Natural killer cell (primary cell): ENCODE results near the gene OSM. TPM values are rescaled to one million over a fixed set of nuclear protein-coding genes. Genes with fewer than 3 reads are reported as not detected.
"Not testable (repeated sequence)": the region's sequence is repeated elsewhere in the genome, so short reads cannot be mapped to it uniquely, and the experiment has no call there.

ENCODE experiments used
- ATAC-seq, 3 donors: fragments of 150-1000 bp in 2 of 3; fragments of 200-7000 bp in 1 of 3; cut with Tn5 transposase; 1 replicate in 1 of 3; 2 replicates in 2 of 3; pipeline ENCODE4 v1.10.0; 2021; ENCODE audit warnings: mild to moderate bottlenecking in 2 of 3, moderate library complexity in 2 of 3
- DNase-seq, 2 donors: peaks; one replicate each; pipeline versions ENCODE4 v3.0.0 to v3.0.0-alpha.2; 2013 to 2021; ENCODE audit warnings: mixed read lengths in 1 of 2
- H3K27ac ChIP-seq: one replicate; pipeline ENCODE4 v1.5.1; 2013; ENCODE audit warnings: mild to moderate bottlenecking, low read length
- H3K27me3 ChIP-seq: one replicate; pipeline ENCODE4 v1.6.1; 2013; ENCODE audit warnings: low read length; ENCODE audit not compliant: control insufficient read depth, insufficient read depth
- H3K36me3 ChIP-seq: one replicate; pipeline ENCODE4 v1.6.1; 2013; ENCODE audit warnings: low read length; ENCODE audit not compliant: control insufficient read depth, insufficient read depth
- H3K4me1 ChIP-seq: one replicate; pipeline ENCODE4 v1.6.1; 2013; ENCODE audit warnings: low read length; ENCODE audit not compliant: control insufficient read depth, insufficient read depth
- H3K4me3 ChIP-seq: one replicate; pipeline ENCODE4 v1.5.1; 2013; ENCODE audit warnings: low read length
- H3K9me3 ChIP-seq: one replicate; pipeline ENCODE4 v1.6.1; 2013; ENCODE audit warnings: low read length; ENCODE audit not compliant: control insufficient read depth, insufficient read depth
- H3K27ac Mint-ChIP-seq, 2 donors: one replicate each; pipeline ENCODE4 v1.8.0; 2022; ENCODE audit warnings: mild to moderate bottlenecking in 2 of 2, mixed read lengths in 2 of 2, moderate library complexity in 1 of 2
- H3K27me3 Mint-ChIP-seq, 2 donors: one replicate each; pipeline ENCODE4 v1.8.0; 2022; ENCODE audit warnings: low read depth in 2 of 2, mixed read lengths in 2 of 2
- H3K36me3 Mint-ChIP-seq: one replicate; pipeline ENCODE4 v1.8.0; 2022; ENCODE audit warnings: mixed read lengths
- H3K4me1 Mint-ChIP-seq, 2 donors: one replicate each; pipeline ENCODE4 v1.8.0; 2022; ENCODE audit warnings: mixed read lengths in 2 of 2
- H3K4me3 Mint-ChIP-seq: one replicate; pipeline ENCODE4 v1.8.0; 2022; ENCODE audit warnings: mild to moderate bottlenecking, moderate library complexity, mixed read lengths
- H3K9me3 Mint-ChIP-seq, 2 donors: one replicate each; pipeline ENCODE4 v1.8.0; 2022; ENCODE audit warnings: mixed read lengths in 2 of 2
- CTCF ChIP-seq: fragments of 200-600 bp; IDR thresholded peaks from one replicate; pipeline ENCODE4 v1.8.0; 2022; ENCODE audit warnings: antibody characterized with exemption
- WGBS: methylation state at CpG from one replicate; pipeline ENCODE4 v1.1.7; 2013; ENCODE audit warnings: missing lambda C conversion rate; ENCODE audit not compliant: insufficient coverage; 5-methylcytosine and 5-hydroxymethylcytosine counted together
- intact Hi-C: fragments of 100-400 bp; cut with micrococcal nuclease; formaldehyde crosslinking; loops from one replicate; pipeline ENCODE4 v1.14.2; 2022
- total RNA-seq, 4 donors: library from RNA; stranded (reverse); fragments of 120-200 nt in 1 of 4; gene quantifications; one replicate each; pipeline versions ENCODE4 v1.2.3 to v1.2.4, GENCODE V29; 2013 to 2022

Gene OSM
- total RNA-seq, 3 donors from 2014 or later (not counting 1 experiment from before 2014, with no cell fraction given): 17.4 to 142 (median 18.1) TPM

GRCh38 chr22:30216710-30217109 lies 49.9 kb downstream of the OSM start:
- Mint-ChIP-seq H3K27ac (no peak overlapping the region), H3K4me3 (no peak overlapping the region), H3K4me1 (peaks cover 44 to 45% of the 10 kb centered on the region in 2 donors), H3K9me3 (no peaks in the 10 kb centered on the region), H3K36me3 (no peaks in the 10 kb centered on the region), H3K27me3 (no peaks in the 10 kb centered on the region)
- DNase-seq: no peak
- 86% methylated on average over 9 of the region's 10 CpGs for WGBS
- H3K9me3 ChIP-seq: no peaks in the 10 kb centered on the region
- no peak for ATAC-seq
- no peak overlapping the region for H3K27ac ChIP-seq
- H3K4me1 ChIP-seq: peaks cover 52% of the 10 kb centered on the region
- intact Hi-C loops: no loop called here
- TF ChIP-seq CTCF: no peak
- no peaks in the 10 kb centered on the region for H3K27me3 ChIP-seq
- H3K4me3 ChIP-seq: no peak overlapping the region
- no peaks in the 10 kb centered on the region for H3K36me3 ChIP-seq

GRCh38 chr22:30216272-30216671 lies 50.4 kb downstream of the OSM start:
- H3K4me1 Mint-ChIP-seq: peaks cover 39 to 40% of the 10 kb centered on the region in 2 donors
- 83% methylated on average over 3 of the region's 3 CpGs for WGBS
- DNase-seq: not testable (repeated sequence)

GRCh38 chr22:30214703-30215407 lies 51.8 kb downstream of the OSM start:
- no peak for TF ChIP-seq CTCF
- Histone ChIP-seq H3K4me1 (peaks cover 34% of the 10 kb centered on the region), H3K27ac (no peak overlapping the region), H3K4me3 (no peak overlapping the region), H3K36me3 (no peaks in the 10 kb centered on the region), H3K9me3 (no peaks in the 10 kb centered on the region), H3K27me3 (no peaks in the 10 kb centered on the region)
- intact Hi-C loops: no loop called here
- no peaks in the 10 kb centered on the region for H3K9me3 Mint-ChIP-seq
- ATAC-seq (no peak), DNase-seq (no peak)
- no peaks in the 10 kb centered on the region for H3K36me3 Mint-ChIP-seq
- 71% methylated on average over 12 of the region's 12 CpGs for WGBS
- H3K4me3 Mint-ChIP-seq: no peak overlapping the region
- no peaks in the 10 kb centered on the region for H3K27me3 Mint-ChIP-seq
- peak overlapping the region; percentile 36 to 56 for H3K27ac Mint-ChIP-seq
- H3K4me1 Mint-ChIP-seq: peaks cover 25 to 26% of the 10 kb centered on the region in 2 donors

More at GRCh38 chr22:30216272-30216671, 50.4 kb downstream of the OSM start:
- H3K36me3 ChIP-seq, H3K9me3 Mint-ChIP-seq, H3K36me3 Mint-ChIP-seq, H3K4me3 Mint-ChIP-seq, H3K27me3 ChIP-seq, intact Hi-C loops, ATAC-seq, H3K27ac ChIP-seq, H3K27ac Mint-ChIP-seq, H3K4me3 ChIP-seq, H3K9me3 ChIP-seq, H3K27me3 Mint-ChIP-seq: not testable (repeated sequence)
- peaks cover 48% of the 10 kb centered on the region for H3K4me1 ChIP-seq

GRCh38 chr22:30212996-30213441 lies 53.6 kb downstream of the OSM start:
- no peak overlapping the region for H3K4me3 ChIP-seq
- no peaks in the 10 kb centered on the region for H3K36me3 Mint-ChIP-seq
- no peak for DNase-seq
- H3K4me3 Mint-ChIP-seq: no peak overlapping the region
- H3K27me3 Mint-ChIP-seq: no peaks in the 10 kb centered on the region
- peak; percentile 36 to 47 (median 40) for ATAC-seq
- H3K9me3 Mint-ChIP-seq: no peaks in the 10 kb centered on the region
- H3K4me1 Mint-ChIP-seq: peaks cover 16 to 20% of the 10 kb centered on the region in 2 donors
- no peak overlapping the region for H3K27ac ChIP-seq
- no peaks in the 10 kb centered on the region for H3K9me3 ChIP-seq
- TF ChIP-seq CTCF: no peak
- H3K36me3 ChIP-seq: no peaks in the 10 kb centered on the region
- peaks cover 31% of the 10 kb centered on the region for H3K4me1 ChIP-seq
- WGBS: 62% methylated on average over 8 of the region's 8 CpGs
- no peaks in the 10 kb centered on the region for H3K27me3 ChIP-seq
- H3K27ac Mint-ChIP-seq: peak overlapping the region; percentile 51 to 74
- intact Hi-C loops: loop anchor here (2.0 kb wide), 1 partner anchor 16 kb away; no protein-coding TSS in a partner anchor

Other genes with a start within 250 kb of the OSM start
- not detected for gene HORMAD2, start 186.4 kb downstream of the OSM start, total RNA-seq
- gene LIF, start 20.1 kb downstream of the OSM start, total RNA-seq: 1 to 10 TPM; 2.0 to 2.7 (median 2.6) TPM
- 10 to 100 TPM in 1 of 3 donors, 1 to 10 TPM in 2; 7.0 to 11.9 (median 8.8) TPM for gene CASTOR1, start 22.7 kb upstream of the OSM start, total RNA-seq
- 10 to 100 TPM; 38.9 to 48.0 (median 47.9) TPM for gene TBC1D10A, start 60.1 kb upstream of the OSM start, total RNA-seq
- gene SF3A1, start 90.0 kb upstream of the OSM start, total RNA-seq: 100 to 1,000 TPM; 309 to 340 (median 319) TPM
- gene CCDC157, start 90.2 kb upstream of the OSM start, total RNA-seq: 1 to 10 TPM; 7.7 to 9.7 (median 8.4) TPM
- gene RNF215, start 120.6 kb upstream of the OSM start, total RNA-seq: 1 to 10 TPM; 7.5 to 9.8 (median 9.5) TPM
- 1 to 10 TPM in 2 of 3 donors, under 1 TPM in 1; 0.71 to 6.6 (median 2.7) TPM for gene SEC14L2, start 130.2 kb upstream of the OSM start, total RNA-seq
- gene MTFP1, start 158.9 kb upstream of the OSM start, total RNA-seq: 10 to 100 TPM; 15.7 to 17.5 (median 17.2) TPM
- not detected for gene SEC14L3, start 205.2 kb upstream of the OSM start, total RNA-seq
- not detected for gene SEC14L4, start 238.8 kb upstream of the OSM start, total RNA-seq